Brain pericyte (primary cell): ENCODE measurements around the gene CPED1.
"Not testable (repeated sequence)": the region's sequence is repeated elsewhere in the genome, so short reads cannot be mapped to it uniquely, and the experiment has no call there.

ENCODE experiments used
- DNase-seq: peaks from one replicate; pipeline ENCODE4 v3.0.0-alpha.2; 2012; ENCODE audit warnings: low read depth, low spot score

Gene CPED1

GRCh38 chr7:121039510-121039822 is 51.0 kb downstream of the CPED1 start:
- no peak for DNase-seq

- no peak for DNase-seq
Measured at GRCh38 chr7:121039994-121040393, 51.5 kb downstream of the CPED1 start.

GRCh38 chr7:121041516-121042148 is 53.1 kb downstream of the CPED1 start:
- no peak for DNase-seq

GRCh38 chr7:121042195-121042594 is 53.7 kb downstream of the CPED1 start:
- DNase-seq: no peak

DNA sequence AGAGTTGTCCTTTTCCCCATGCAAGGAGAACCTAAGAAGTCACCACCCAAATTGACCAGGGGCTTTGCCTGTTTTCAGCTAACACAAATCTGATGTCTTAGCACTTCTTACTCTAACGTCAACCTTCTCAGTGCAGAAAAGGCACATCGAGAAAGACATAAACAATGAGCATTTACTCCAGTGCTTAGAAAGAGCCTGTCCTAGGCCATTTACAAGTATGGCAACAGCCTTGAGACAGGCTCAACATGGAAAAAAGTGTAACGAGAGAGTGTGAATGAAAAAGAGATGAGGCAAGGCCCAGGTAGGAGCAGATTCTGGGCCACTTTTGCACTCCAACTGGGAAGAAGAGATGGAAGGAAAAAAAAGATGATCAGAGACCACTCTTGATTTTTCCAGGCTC is 54.4 kb downstream of the CPED1 start:
- DNase-seq: no peak

DNA sequence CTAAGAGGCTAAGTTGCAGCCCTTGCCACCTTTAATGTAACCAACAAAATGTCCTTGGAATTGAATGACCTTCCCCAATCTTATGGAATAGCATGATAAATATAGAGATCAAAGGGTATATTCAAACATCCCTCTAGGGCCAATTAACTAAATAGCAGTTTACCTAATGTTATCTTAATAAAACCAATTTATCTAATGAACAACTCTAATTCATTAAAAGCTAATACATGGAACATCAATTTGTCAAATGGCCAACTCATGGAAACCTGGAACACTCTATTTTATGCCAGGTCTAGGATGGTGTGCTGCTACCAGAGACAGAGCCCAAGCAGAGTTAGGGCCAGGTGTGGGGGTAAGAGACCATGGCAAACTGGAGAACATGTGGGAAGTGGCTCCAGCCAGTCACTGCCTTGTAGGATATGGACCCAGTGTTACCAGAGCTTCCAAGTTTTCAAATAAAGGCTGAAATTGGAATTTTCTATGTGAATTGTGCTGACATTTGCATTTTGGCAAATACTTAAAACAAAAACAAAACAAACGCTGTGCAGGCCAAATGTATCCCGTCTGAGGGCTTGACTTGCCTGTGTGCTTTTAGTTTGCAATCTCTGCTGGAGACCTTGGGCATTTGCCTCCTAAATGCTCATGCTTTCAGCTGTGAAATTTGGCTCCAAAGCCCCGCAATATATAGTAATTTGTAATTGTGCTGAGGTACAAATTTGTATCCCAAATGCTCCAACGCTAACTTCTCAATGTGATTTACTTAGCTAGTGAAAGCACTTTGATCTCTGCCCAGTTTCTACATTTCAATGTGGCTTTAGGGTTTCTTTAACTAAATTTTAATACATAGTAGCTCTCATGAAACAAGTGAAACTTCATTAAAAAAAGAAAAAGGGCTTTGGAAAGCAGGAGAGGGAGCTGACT is 55.1 kb downstream of the CPED1 start:
- no peak for DNase-seq

- no peak for DNase-seq
Measured at GRCh38 chr7:121045090-121045489, 56.6 kb downstream of the CPED1 start.

DNA sequence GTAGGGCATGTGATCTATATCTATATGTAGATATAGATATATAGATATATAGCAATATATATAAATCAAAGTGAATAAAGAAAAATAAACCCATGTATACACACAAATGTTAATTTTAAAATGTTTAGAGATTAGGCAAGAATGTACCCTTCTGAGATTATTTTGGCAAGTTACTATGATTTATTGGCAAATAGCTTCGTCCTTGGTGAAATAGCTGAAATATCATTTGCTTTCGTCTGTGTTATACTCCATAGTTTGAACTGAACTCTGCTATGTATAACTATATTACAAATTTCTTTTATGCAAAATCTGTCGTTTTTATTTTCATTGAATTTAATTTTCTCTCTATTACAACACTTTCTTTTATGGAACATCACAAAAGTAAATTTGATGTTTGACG is 57.5 kb downstream of the CPED1 start:
- no peak for DNase-seq

GRCh38 chr7:121046893-121047468 is 58.5 kb downstream of the CPED1 start:
- DNase-seq: no peak

GRCh38 chr7:121048195-121048594 is 59.7 kb downstream of the CPED1 start:
- no peak for DNase-seq

DNA sequence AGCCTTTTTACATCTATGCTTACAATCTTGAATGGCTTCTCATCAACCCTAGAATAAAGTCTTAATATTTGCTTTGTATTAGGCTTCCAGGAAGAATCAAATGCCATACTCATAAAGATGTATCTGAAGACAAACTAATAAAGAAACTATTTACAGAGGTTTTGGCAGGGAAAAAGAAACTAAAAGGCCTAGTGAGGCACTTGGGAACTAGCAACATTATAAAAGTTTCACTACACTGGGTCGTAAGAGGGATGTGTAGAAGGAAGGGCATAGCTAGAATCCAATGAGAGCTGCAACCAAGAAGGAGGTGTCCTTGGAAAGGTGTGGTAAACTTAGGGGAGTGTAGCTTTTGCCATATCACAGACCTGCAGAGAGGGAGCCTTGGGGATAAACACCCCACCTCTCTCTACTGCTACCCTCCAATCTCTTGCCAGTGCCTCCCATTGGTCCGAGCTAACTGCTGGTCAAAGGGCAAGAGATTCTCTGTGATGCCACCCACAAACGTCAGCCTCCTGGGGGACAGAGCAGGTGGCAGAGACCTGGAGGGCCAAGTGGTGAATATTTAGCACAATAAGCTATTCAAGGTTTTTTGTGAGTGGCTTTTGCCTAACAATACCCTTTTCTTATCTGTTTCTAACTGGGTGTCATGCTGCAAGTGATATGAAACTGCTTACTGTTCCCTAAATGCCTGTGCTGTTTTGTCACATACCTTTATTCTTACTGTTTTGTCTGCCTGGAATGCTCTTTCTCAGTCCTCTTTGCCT is 60.7 kb downstream of the CPED1 start:
- DNase-seq: no peak

GRCh38 chr7:121049897-121050296 is 61.4 kb downstream of the CPED1 start:
- no peak for DNase-seq

DNA sequence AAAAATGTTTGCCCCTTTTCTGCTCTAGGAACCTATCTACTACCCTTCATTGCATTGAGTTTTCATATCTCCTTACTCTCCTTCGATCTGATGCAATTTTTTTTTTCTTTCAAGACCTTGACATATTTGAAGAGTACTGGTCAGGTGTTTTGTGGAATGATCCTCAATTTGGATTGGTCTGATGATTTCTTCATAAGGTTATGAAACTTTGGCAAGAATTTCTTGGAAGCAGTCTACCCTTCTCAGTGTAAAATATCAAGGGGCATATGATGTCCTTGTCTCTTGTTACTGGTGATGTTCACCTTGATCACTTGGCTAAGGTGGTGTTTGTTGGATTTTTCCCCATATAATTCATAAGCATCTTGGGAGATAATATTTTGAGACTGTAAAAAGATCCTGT is 64.7 kb downstream of the CPED1 start:
- DNase-seq: no peak

DNA sequence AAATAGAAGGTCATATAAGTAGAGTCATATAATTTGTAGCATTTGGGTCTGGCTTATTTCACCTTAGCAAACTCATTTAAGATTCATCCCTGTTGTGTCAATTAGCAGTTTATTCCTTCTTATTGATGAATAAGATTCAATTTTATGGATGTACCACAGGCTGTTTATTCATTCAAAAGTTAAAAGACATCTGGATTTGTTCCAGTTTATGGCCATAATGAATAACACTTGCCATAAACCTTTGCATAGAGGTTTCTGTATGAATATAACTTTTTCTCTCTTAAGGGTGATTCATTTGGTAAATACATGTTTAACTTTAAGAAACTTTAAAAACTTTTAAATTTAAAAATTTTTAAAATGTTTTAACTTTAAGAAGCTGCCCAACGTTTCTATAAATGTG is 66.4 kb downstream of the CPED1 start:
- no peak for DNase-seq

- no peak for DNase-seq
Measured at GRCh38 chr7:121057878-121058277, 69.4 kb downstream of the CPED1 start.

GRCh38 chr7:121058975-121059374 is 70.5 kb downstream of the CPED1 start:
- no peak for DNase-seq

- not testable (repeated sequence) for DNase-seq
Measured at GRCh38 chr7:121059979-121060509, 71.5 kb downstream of the CPED1 start.

- peak; percentile 31 for DNase-seq
Measured at GRCh38 chr7:121061677-121062582, 73.4 kb downstream of the CPED1 start.

DNA sequence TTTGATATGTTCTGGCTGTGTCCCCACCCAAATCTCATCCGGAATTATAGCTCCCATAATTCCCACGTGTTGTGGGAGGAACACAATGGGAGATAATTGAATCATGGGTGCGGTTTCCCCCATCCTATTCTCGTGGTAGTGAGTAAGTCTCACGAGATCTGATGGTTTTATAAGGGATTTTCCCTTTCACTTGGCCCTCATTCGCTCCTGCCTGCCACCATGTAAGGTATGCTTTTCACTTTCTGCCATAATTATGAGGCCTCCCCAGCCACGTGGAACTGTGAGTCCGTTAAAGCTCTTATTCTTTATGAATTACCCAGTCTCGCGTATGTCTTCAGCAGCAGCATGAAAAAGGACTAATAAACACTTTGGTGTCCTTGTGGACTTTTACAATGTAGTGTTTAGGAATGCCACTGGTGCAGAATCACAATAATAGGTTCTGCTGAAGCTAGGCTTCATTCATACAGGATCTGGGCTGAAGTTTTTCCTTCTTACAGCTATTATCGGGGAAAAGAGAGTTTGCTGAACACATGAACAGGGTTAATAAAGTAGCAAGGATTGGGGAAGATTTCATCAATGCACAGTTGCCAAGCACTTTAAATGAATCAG is 74.3 kb downstream of the CPED1 start:
- no peak for DNase-seq

DNA sequence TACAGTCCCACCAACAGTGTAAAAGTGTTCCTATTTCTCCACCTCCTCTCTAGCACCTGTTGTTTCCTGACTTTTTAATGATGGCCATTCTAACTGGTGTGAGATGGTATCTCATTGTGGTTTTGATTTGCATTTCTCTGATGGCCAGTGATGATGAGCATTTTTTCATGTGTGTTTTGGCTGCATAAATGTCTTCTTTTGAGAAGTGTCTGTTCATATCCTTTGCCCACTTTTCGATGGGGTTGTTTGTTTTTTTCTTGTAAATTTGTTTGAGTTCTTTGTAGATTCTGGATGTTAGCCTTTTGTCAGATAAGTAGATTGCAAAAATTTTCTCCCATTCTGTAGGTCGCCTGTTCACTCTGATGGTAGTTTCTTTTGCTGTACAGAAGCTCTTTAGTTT is 79.2 kb downstream of the CPED1 start:
- not testable (repeated sequence) for DNase-seq
